Loucy (cell line): ENCODE data around the gene TMC2.

Experiments
- H2AFZ ChIP-seq: fragments of 200-600 bp; sonication (generic); 2 replicates; pipeline ENCODE4 v1.6.0; 2016; ENCODE audit warnings: antibody characterized with exemption, mild to moderate bottlenecking, low read length, moderate library complexity
- H3F3A ChIP-seq: fragments of 200-600 bp; 2 replicates; pipeline ENCODE4 v1.6.0; 2016; ENCODE audit warnings: antibody characterized with exemption, low read depth, mild to moderate bottlenecking
- H3K27me3 ChIP-seq: fragments of 200-600 bp; sonication (generic); 2 replicates; pipeline ENCODE4 v1.6.1; 2014; ENCODE audit warnings: low read length, mild to moderate bottlenecking; ENCODE audit not compliant: insufficient read depth, poor library complexity, severe bottlenecking
- H3K36me3 ChIP-seq: fragments of 200-600 bp; sonication (generic); 2 replicates; pipeline ENCODE4 v1.6.1; 2016; ENCODE audit warnings: low read length; ENCODE audit not compliant: insufficient read depth
- H3K4me1 ChIP-seq: fragments of 200-600 bp; sonication (generic); 2 replicates; pipeline ENCODE4 v1.5.1; 2014; ENCODE audit warnings: low read length, mild to moderate bottlenecking; ENCODE audit not compliant: insufficient read depth, poor library complexity, severe bottlenecking
- H3K4me2 ChIP-seq: fragments of 200-600 bp; sonication (generic); 2 replicates; pipeline ENCODE4 v1.6.0; 2014; ENCODE audit warnings: antibody characterized with exemption, low read length, low read depth, mild to moderate bottlenecking; ENCODE audit not compliant: poor library complexity, severe bottlenecking
- H3K4me3 ChIP-seq: fragments of 200-600 bp; sonication (generic); 2 replicates; pipeline ENCODE4 v1.5.1; 2014; ENCODE audit warnings: low read length, mild to moderate bottlenecking, mixed read lengths; ENCODE audit not compliant: poor library complexity, severe bottlenecking
- H3K79me2 ChIP-seq: fragments of 200-600 bp; sonication (generic); 2 replicates; pipeline ENCODE4 v1.6.1; 2014; ENCODE audit warnings: low read length; ENCODE audit not compliant: insufficient read depth
- H3K9ac ChIP-seq: fragments of 200-600 bp; sonication (generic); 2 replicates; pipeline ENCODE4 v1.6.0; 2014; ENCODE audit warnings: mild to moderate bottlenecking, low read depth, low read length, moderate library complexity; ENCODE audit not compliant: poor library complexity, severe bottlenecking
- H3K9me2 ChIP-seq: fragments of 200-600 bp; sonication (generic); replicated peaks from 2 replicates; pipeline ENCODE4 v1.6.1; 2016; ENCODE audit warnings: low read depth, low read length, mixed read lengths
- H3K9me3 ChIP-seq: fragments of 200-600 bp; sonication (generic); 2 replicates; pipeline ENCODE4 v1.6.1; 2014; ENCODE audit warnings: mild to moderate bottlenecking, antibody characterized with exemption, low read length, low read depth; ENCODE audit not compliant: insufficient read depth
- H4K20me1 ChIP-seq: fragments of 200-600 bp; sonication (generic); 2 replicates; pipeline ENCODE4 v1.6.0; 2014; ENCODE audit warnings: antibody characterized with exemption, low read length, mild to moderate bottlenecking; ENCODE audit not compliant: insufficient read depth, poor library complexity, severe bottlenecking
- EZH2phosphoT487 ChIP-seq: fragments of 200-600 bp; IDR thresholded peaks from 2 replicates; pipeline ENCODE4 v1.6.1; 2018; ENCODE audit warnings: antibody characterized with exemption, mild to moderate bottlenecking, moderate library complexity, borderline replicate concordance
- TF ChIP-seq, protein P1 (sequence below): fragments of 200-600 bp; sonication (generic); conservative IDR thresholded peaks from 2 replicates; pipeline ENCODE4 v1.5.1; 2014; ENCODE audit warnings: mild to moderate bottlenecking, antibody characterized with exemption, low read length

The TMC2 gene

DNA sequence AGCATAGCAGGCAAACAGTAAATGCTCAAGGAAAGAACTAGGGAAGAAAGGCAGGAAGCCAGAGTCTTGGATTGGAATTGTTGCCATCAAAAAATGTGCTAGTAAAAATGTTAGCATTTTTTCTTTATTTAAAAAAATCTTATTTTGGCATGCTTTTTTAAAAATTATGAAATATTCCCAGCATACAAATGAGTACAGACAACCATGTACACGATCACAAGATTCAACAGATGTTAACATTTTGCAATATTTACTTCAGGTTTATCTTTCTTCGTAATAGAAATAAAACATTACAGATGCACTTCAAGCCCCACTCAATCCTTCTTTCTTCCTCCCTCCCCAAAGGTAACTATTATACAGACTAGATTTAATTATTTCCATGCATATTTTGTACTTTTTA lies 88.7 kb downstream of the TMC2 start:
- Histone ChIP-seq H3K4me2 (no peak overlapping the region), H3K79me2 (no peaks in the 10 kb centered on the region), H3K9ac (no peak overlapping the region), H4K20me1 (no peaks in the 10 kb centered on the region), H3K4me1 (no peaks in the 10 kb centered on the region), H3K27me3 (no peaks in the 10 kb centered on the region), H3F3A (no peaks in the 10 kb centered on the region), H3K9me3 (no peaks in the 10 kb centered on the region; the same call in 1 of the 2 replicates), H2AFZ (no peak overlapping the region), H3K4me3 (no peak overlapping the region), H3K36me3 (no peaks in the 10 kb centered on the region), H3K9me2 (no peaks in the 10 kb centered on the region; the same call in 1 of the 2 replicates)
- TF ChIP-seq, protein P1, sequence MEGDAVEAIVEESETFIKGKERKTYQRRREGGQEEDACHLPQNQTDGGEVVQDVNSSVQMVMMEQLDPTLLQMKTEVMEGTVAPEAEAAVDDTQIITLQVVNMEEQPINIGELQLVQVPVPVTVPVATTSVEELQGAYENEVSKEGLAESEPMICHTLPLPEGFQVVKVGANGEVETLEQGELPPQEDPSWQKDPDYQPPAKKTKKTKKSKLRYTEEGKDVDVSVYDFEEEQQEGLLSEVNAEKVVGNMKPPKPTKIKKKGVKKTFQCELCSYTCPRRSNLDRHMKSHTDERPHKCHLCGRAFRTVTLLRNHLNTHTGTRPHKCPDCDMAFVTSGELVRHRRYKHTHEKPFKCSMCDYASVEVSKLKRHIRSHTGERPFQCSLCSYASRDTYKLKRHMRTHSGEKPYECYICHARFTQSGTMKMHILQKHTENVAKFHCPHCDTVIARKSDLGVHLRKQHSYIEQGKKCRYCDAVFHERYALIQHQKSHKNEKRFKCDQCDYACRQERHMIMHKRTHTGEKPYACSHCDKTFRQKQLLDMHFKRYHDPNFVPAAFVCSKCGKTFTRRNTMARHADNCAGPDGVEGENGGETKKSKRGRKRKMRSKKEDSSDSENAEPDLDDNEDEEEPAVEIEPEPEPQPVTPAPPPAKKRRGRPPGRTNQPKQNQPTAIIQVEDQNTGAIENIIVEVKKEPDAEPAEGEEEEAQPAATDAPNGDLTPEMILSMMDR = no peak
- no peak for TF ChIP-seq EZH2phosphoT487

DNA sequence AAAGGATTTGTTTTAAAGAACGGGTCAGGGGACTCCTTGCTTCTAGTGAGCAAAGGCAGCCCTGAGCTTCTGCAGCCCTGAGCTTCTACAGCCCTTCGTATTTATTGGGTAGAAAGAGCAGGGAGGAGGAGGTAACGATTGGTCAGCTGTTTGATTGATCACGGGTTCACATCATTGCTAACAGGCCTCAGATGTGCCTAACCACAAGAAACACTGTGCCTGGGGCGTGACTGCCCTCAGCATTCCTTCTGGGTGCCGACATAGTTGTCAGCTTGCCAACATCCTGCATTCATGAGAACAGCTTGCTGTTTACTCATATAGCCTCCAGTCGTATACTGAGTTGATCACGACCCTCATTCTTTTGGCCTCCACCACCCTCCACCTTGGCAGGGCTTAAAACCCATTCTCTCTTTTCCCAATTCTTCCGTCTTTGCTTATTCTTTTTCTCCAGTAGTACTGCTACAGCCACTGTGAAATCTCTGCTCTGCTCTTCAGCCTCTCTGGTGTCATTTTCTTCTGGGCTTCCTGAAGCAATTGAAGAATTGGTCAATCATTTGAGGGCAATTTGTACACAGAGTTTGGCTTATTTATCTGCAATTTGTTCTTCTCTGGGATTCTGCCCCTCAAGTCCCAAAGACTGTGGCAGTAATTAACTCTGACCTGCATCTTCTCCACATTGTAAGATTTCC lies 90.6 kb downstream of the TMC2 start:
- H3K79me2 ChIP-seq = no peaks in the 10 kb centered on the region
- TF ChIP-seq, protein P1 = no peak
- TF ChIP-seq EZH2phosphoT487 = no peak

DNA sequence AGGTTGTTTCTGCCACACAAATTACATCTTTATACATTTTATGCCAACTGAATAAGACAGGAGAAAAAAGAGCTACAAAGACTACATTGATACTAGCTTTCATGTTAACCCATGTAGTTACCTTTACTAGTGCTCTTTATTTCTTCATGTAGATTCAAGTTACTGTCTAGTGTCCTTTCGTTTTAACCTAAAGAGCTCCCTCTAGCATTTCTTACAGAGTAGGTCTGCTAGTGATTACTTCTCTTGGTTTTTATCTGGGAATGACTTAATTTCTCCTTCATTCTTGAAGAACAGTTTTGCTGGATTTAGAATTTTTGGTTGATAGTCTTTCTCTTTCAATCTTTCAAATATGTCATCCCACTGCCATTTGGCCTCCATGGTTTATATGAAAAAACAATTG lies 94.9 kb downstream of the TMC2 start:
- Histone ChIP-seq H3K79me2 (no peaks in the 10 kb centered on the region), H3K9me2 (no peaks in the 10 kb centered on the region; the same call in 1 of the 2 replicates), H3F3A (no peaks in the 10 kb centered on the region), H3K9me3 (no peaks in the 10 kb centered on the region; the same call in 1 of the 2 replicates), H3K4me1 (no peaks in the 10 kb centered on the region), H3K9ac (no peak overlapping the region), H3K4me3 (no peak overlapping the region), H3K4me2 (no peak overlapping the region), H2AFZ (no peak overlapping the region), H3K36me3 (no peaks in the 10 kb centered on the region), H4K20me1 (no peaks in the 10 kb centered on the region), H3K27me3 (no peaks in the 10 kb centered on the region)
- TF ChIP-seq, protein P1 = peak; percentile 34
- TF ChIP-seq EZH2phosphoT487 = no peak

More for the DNA sequence above, 90.6 kb downstream of the TMC2 start:
- H3K9me3 ChIP-seq = no peaks in the 10 kb centered on the region; the same call in 1 of the 2 replicates
- H3K4me2 ChIP-seq = no peak overlapping the region
- no peak overlapping the region for H2AFZ ChIP-seq
- H3K9ac ChIP-seq = no peak overlapping the region
- no peak overlapping the region for H3K4me3 ChIP-seq
- H3K9me2 ChIP-seq = no peaks in the 10 kb centered on the region; the same call in 1 of the 2 replicates
- no peaks in the 10 kb centered on the region for H3K4me1 ChIP-seq
- no peaks in the 10 kb centered on the region for H3K27me3 ChIP-seq
- no peaks in the 10 kb centered on the region for H3K36me3 ChIP-seq
- H4K20me1 ChIP-seq = no peaks in the 10 kb centered on the region
- H3F3A ChIP-seq = no peaks in the 10 kb centered on the region
